Astrocyte (in vitro differentiated cells and primary cell): Measurements from ENCODE around the gene COPRS.

ENCODE experiments used
- EZH2 ChIP-seq: IDR thresholded peaks from 2 replicates; pipeline ENCODE4 v1.6.1; 2012; ENCODE audit warnings: mild to moderate bottlenecking, low read length, inconsistent platforms; ENCODE audit not compliant: insufficient read depth
- TF ChIP-seq, protein P1 (sequence below): IDR thresholded peaks from 2 replicates; pipeline ENCODE4 v1.5.1; 2011; ENCODE audit warnings: low read depth, mild to moderate bottlenecking, inconsistent platforms, low read length, moderate library complexity; ENCODE audit not compliant: insufficient read depth

DNA sequence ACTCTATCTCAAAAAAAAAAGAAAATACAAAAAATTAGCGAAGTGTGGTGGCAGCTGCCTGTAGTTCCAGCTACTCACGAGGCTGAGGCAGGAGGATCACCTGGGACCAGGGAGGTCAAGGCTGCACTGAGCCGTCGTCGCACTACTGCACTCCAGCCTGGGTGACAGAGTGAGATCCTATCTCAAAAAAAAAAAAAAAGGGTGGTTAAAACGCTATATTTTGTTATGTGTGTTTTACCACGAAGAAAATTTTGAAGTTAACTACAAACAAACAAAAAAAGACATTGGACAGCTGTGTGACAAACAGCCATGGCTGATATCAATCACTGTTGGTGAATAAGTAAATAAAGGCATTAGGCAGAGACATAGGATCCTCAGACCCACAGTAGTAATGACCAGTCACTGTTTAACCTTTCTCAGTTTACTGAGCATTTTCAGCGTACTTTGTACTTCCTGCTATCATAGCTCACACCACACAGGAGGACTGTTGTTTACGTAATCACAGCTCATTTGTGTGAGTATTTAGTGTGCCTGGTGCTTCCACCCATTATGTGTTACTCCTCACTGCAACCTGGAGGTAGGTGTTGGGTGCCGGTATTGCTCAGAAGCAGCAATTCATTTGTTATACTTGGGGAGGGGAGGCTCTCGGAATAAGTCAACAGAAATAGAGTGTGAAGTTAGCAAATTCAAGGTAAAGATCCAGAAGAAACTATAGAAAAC, 55.4 kb downstream of the COPRS start:
- TF ChIP-seq, protein P1, sequence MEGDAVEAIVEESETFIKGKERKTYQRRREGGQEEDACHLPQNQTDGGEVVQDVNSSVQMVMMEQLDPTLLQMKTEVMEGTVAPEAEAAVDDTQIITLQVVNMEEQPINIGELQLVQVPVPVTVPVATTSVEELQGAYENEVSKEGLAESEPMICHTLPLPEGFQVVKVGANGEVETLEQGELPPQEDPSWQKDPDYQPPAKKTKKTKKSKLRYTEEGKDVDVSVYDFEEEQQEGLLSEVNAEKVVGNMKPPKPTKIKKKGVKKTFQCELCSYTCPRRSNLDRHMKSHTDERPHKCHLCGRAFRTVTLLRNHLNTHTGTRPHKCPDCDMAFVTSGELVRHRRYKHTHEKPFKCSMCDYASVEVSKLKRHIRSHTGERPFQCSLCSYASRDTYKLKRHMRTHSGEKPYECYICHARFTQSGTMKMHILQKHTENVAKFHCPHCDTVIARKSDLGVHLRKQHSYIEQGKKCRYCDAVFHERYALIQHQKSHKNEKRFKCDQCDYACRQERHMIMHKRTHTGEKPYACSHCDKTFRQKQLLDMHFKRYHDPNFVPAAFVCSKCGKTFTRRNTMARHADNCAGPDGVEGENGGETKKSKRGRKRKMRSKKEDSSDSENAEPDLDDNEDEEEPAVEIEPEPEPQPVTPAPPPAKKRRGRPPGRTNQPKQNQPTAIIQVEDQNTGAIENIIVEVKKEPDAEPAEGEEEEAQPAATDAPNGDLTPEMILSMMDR, result no peak
- TF ChIP-seq EZH2, result no peak
